ENCODE measurements around the gene CPNE1. TPM values are rescaled to one million over a fixed set of nuclear protein-coding genes. Genes with fewer than 3 reads are reported as not detected.

CPNE1 gene
- total and polyA plus RNA-seq, 2 of the 8 experiments (the other 6 are each of a cell fraction or from before 2014, with no cell fraction given) = 294 to 346 TPM

DNA sequence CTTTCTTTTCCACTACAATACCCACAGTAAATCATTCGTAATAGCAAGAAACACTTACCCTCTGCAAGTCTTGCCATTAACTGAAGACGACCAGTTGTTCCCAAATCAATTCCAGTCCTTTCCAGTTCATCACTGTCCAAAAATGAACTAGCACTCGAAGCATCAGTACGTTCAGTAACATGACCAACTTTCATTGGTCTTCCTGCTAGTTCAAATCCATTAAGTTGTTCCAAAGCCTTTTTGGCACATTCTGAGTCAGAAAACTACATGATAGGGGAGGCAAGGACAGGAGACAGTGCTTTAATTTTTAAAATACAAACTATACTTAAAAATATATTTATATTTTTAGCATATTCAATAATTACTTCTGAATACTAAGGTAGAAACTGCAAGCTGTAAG, 49.4 kb upstream of the CPNE1 start:
- Histone ChIP-seq H3K27ac (ENCODE audit: low read depth, low read length) (no peak overlapping the region), H2BK5ac (ENCODE audit: low read depth, low read length) (no peak overlapping the region), H4K8ac (ENCODE audit: extremely low read depth, insufficient read depth, low read length) (no peak overlapping the region; the same call in 1 of the 2 replicates), H2AK5ac (ENCODE audit: low read depth, low read length) (no peak overlapping the region), H2BK12ac (ENCODE audit: low read depth, low read length) (no peak overlapping the region), H2BK15ac (ENCODE audit: low read length) (no peak overlapping the region), H3K36me3 (ENCODE audit: control insufficient read depth in 2 of 4, insufficient read depth in 4 of 4, low read length in 3 of 4) (peaks cover 33 to 99% (median 85%) of the 10 kb centered on the region in 4 experiments), H3K4me1 (replicated peaks in 1 of 4; ENCODE audit: control insufficient read depth in 3 of 4, insufficient read depth in 4 of 4, low read length in 3 of 4) (no peaks in the 10 kb centered on the region), H3K23me2 (ENCODE audit: low read depth, low read length) (no peaks in the 10 kb centered on the region), H3K4me3 (ENCODE audit: extremely low read depth in 1 of 4, insufficient read depth in 2 of 4, low read depth in 3 of 4, low read length in 4 of 4) (no peak overlapping the region), H4K20me1 (replicated peaks in 1 of 2; ENCODE audit: control insufficient read depth in 1 of 2, insufficient read depth in 2 of 2, low read length in 2 of 2) (peaks cover 10% of the 10 kb centered on the region in 2 experiments), H3K27me3 (replicated peaks in 1 of 4; ENCODE audit: control insufficient read depth in 3 of 4, extremely low read depth in 1 of 4, insufficient read depth in 3 of 4, low read length in 3 of 4) (no peaks in the 10 kb centered on the region; a peak in 1 of 7 replicates), H2BK20ac (ENCODE audit: low read length) (no peak overlapping the region), H4K5ac (ENCODE audit: insufficient read length, low read depth, low read length) (no peak overlapping the region), H3K9me3 (ENCODE audit: insufficient read depth in 2 of 2, low read depth in 1 of 2, low read length in 1 of 2) (no peaks in the 10 kb centered on the region), H3K14ac (ENCODE audit: insufficient read length) (no peak overlapping the region), H3K18ac (ENCODE audit: extremely low read depth, low read length) (no peak overlapping the region), H3K9ac (replicated peaks in 1 of 4; ENCODE audit: extremely low read depth in 1 of 4, low read depth in 3 of 4, low read length in 3 of 4) (no peak overlapping the region), H2AFZ (ENCODE audit: low read length) (no peak overlapping the region), H4K91ac (replicated peaks; ENCODE audit: insufficient read length, low read length) (no peak overlapping the region), H3K79me1 (ENCODE audit: low read depth, low read length) (0 out of 2 replicates have a peak, but pooled peaks cover 3% of the 10 kb centered on the region), H2BK120ac (replicated peaks; ENCODE audit: low read depth, low read length) (no peak overlapping the region), H3K56ac (replicated peaks; ENCODE audit: insufficient read length, low read depth, low read length) (no peak overlapping the region), H3K4me2 (ENCODE audit: insufficient read depth in 1 of 2, low read depth in 2 of 2, low read length in 2 of 2) (no peak overlapping the region), H3K23ac (ENCODE audit: insufficient read length) (no peak overlapping the region), H3K4ac (replicated peaks; ENCODE audit: insufficient read length, low read depth, low read length) (no peak overlapping the region), H3K79me2 (ENCODE audit: control insufficient read depth in 1 of 2, insufficient read depth in 2 of 2, low read length in 2 of 2) (peaks cover 0 to 70% of the 10 kb centered on the region in 2 experiments; a peak in 2 of 4 replicates)
- FAIRE-seq = no peak
- TF ChIP-seq FOSL1 (IDR thresholded peaks at IDR 0.05; ENCODE audit: insufficient read depth, low read depth, low read length) (no peak), CHD1 (IDR thresholded peaks at IDR 0.05; ENCODE audit: low read depth, low read length) (no peak), JUN (IDR thresholded peaks at IDR 0.05; ENCODE audit: low read depth, low read length) (no peak), POU5F1 (IDR thresholded peaks at IDR 0.05; ENCODE audit: low read depth, low read length) (no peak), NRF1 (IDR thresholded peaks at IDR 0.05; ENCODE audit: low read depth, low read length) (no peak), SP4 (IDR thresholded peaks at IDR 0.05; ENCODE audit: low read length) (no peak), PHF8 (conservative IDR thresholded peaks at IDR 0.05; ENCODE audit: low read depth, low read length) (no peak)
- TF ChIP-seq, protein P1, sequence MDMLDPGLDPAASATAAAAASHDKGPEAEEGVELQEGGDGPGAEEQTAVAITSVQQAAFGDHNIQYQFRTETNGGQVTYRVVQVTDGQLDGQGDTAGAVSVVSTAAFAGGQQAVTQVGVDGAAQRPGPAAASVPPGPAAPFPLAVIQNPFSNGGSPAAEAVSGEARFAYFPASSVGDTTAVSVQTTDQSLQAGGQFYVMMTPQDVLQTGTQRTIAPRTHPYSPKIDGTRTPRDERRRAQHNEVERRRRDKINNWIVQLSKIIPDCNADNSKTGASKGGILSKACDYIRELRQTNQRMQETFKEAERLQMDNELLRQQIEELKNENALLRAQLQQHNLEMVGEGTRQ (IDR thresholded peaks at IDR 0.05; ENCODE audit: low read length) = no peak
- ChIA-PET CTCF (ENCODE audit: partially characterized antibody) (interaction anchor here (1.2 to 1.7 kb wide), 2 partner anchors 14 to 28 kb away, joined by 3 to 5 read pairs; partner anchors contain the start of gene RBM39), POLR2A (ENCODE audit: partially characterized antibody) (interaction anchor here (0.6 to 45.3 kb wide), 5 partner anchors 4 to 244 kb away, joined by 3 to 2341 read pairs (median 4); partner anchors contain the start of genes NFS1, RBM39 and ROMO1)
- DNase-seq (ENCODE audit: low read depth in 1 of 2, low spot score in 2 of 2) = no peak
- WGBS, 2 experiments (ENCODE audit: extremely low coverage in 1 of 2, insufficient coverage in 1 of 2, insufficient read length in 1 of 2, insufficient replicate concordance in 2 of 2, low coverage in 1 of 2, low lambda C conversion rate in 2 of 2, missing lambda C conversion rate in 1 of 2) = 93% methylated on average over 4 of the region's 4 CpGs; no CpG with 5 or more reads in 1 of the 2 experiments
